Liver (tissue), 9 donors: Measurements from ENCODE around the gene OSCAR. TPM values are rescaled to one million over a fixed set of nuclear protein-coding genes. Genes with fewer than 3 reads are reported as not detected.

Source experiments
- DNase-seq: peaks from one replicate; pipeline ENCODE4 v3.0.0-alpha.2; 2017; ENCODE audit warnings: low spot score
- H3K27ac ChIP-seq, 2 donors: one replicate each; pipeline ENCODE4 v1.7.0; 2013; ENCODE audit warnings: inconsistent platforms in 2 of 2, low read length in 2 of 2, control low read depth in 1 of 2, low read depth in 1 of 2, mild to moderate bottlenecking in 1 of 2
- H3K27me3 ChIP-seq, 4 donors: one replicate each; pipeline versions ENCODE4 v1.6.1 to v1.7.0; 2013; ENCODE audit warnings: low read length in 3 of 4, inconsistent platforms in 1 of 4, mild to moderate bottlenecking in 1 of 4, moderate library complexity in 1 of 4; ENCODE audit not compliant: control insufficient read depth in 4 of 4, insufficient read depth in 4 of 4
- H3K36me3 ChIP-seq, 4 donors: one replicate each; pipeline versions ENCODE4 v1.6.1 to v1.7.0; 2013; ENCODE audit warnings: low read length in 3 of 4, mild to moderate bottlenecking in 3 of 4, low read depth in 1 of 4, moderate library complexity in 1 of 4; ENCODE audit not compliant: control insufficient read depth in 4 of 4, insufficient read depth in 3 of 4
- H3K4me1 ChIP-seq, 4 donors: one replicate each; pipeline versions ENCODE4 v1.6.1 to v1.7.0; 2013; ENCODE audit warnings: low read length in 3 of 4, mild to moderate bottlenecking in 3 of 4, moderate library complexity in 1 of 4; ENCODE audit not compliant: control insufficient read depth in 4 of 4, insufficient read depth in 4 of 4
- H3K4me3 ChIP-seq, 3 donors: one replicate each; pipeline versions ENCODE4 v1.6.1 to v1.7.0; 2013; ENCODE audit warnings: low read length in 3 of 3, control low read depth in 1 of 3, low read depth in 1 of 3, mild to moderate bottlenecking in 1 of 3
- H3K9ac ChIP-seq, 2 donors: one replicate each; pipeline ENCODE4 v1.7.0; 2013; ENCODE audit warnings: low read length in 2 of 2, mild to moderate bottlenecking in 2 of 2, moderate library complexity in 2 of 2, control low read depth in 1 of 2, low read depth in 1 of 2
- H3K9me3 ChIP-seq, 4 donors: one replicate each; pipeline versions ENCODE4 v1.6.1 to v1.7.0; 2013; ENCODE audit warnings: low read length in 3 of 4; ENCODE audit not compliant: control insufficient read depth in 4 of 4
- ATF3 ChIP-seq: IDR thresholded peaks from 2 replicates; pipeline ENCODE4 v1.6.1; 2016; ENCODE audit warnings: antibody characterized with exemption
- CTCF ChIP-seq: fragments of 150-350 bp; IDR thresholded peaks from 2 replicates; pipeline ENCODE4 v1.5.1; 2017; ENCODE audit warnings: improper control_type of control experiment, low read depth, low read length; ENCODE audit not compliant: missing input control
- EGR1 ChIP-seq, 2 donors: IDR thresholded peaks; 2 replicates each; pipeline ENCODE4 v1.6.1; 2016 to 2018; ENCODE audit warnings: antibody characterized with exemption in 2 of 2, low read depth in 2 of 2
- FOXA1 ChIP-seq: IDR thresholded peaks from 2 replicates; pipeline ENCODE4 v1.6.1; 2016; ENCODE audit warnings: antibody characterized with exemption
- FOXA2 ChIP-seq: IDR thresholded peaks from 2 replicates; pipeline ENCODE4 v1.6.1; 2016; ENCODE audit warnings: antibody characterized with exemption
- GABPA ChIP-seq, 2 donors: IDR thresholded peaks in 1 of 2; conservative IDR thresholded peaks in 1 of 2; 2 replicates each; pipeline ENCODE4 v1.6.1; 2016; ENCODE audit warnings: antibody characterized with exemption in 2 of 2, mild to moderate bottlenecking in 1 of 2, moderate library complexity in 1 of 2
- HNF4A ChIP-seq, 2 donors: conservative IDR thresholded peaks; 2 replicates each; pipeline ENCODE4 v1.6.1; 2016; ENCODE audit warnings: antibody characterized with exemption in 2 of 2, mild to moderate bottlenecking in 2 of 2
- HNF4G ChIP-seq: IDR thresholded peaks from 2 replicates; pipeline ENCODE4 v1.6.1; 2016; ENCODE audit warnings: antibody characterized with exemption
- JUND ChIP-seq, 2 donors: IDR thresholded peaks; 2 replicates each; pipeline ENCODE4 v1.6.1; 2016; ENCODE audit warnings: antibody characterized with exemption in 2 of 2
- MAX ChIP-seq: IDR thresholded peaks from 2 replicates; pipeline ENCODE4 v1.6.1; 2016; ENCODE audit warnings: antibody characterized with exemption
- NR2F2 ChIP-seq: IDR thresholded peaks from 2 replicates; pipeline ENCODE4 v1.6.1; 2016; ENCODE audit warnings: antibody characterized with exemption
- RAD21 ChIP-seq, 2 donors: IDR thresholded peaks; 2 replicates each; pipeline ENCODE4 v1.6.1; 2016; ENCODE audit warnings: antibody characterized with exemption in 2 of 2, mild to moderate bottlenecking in 2 of 2
- REST ChIP-seq: IDR thresholded peaks from 2 replicates; pipeline ENCODE4 v1.6.1; 2016; ENCODE audit warnings: antibody characterized with exemption, mild to moderate bottlenecking
- RXRA ChIP-seq, 2 donors: IDR thresholded peaks; 2 replicates each; pipeline ENCODE4 v1.6.1; 2017 to 2018; ENCODE audit warnings: antibody characterized with exemption in 2 of 2, mild to moderate bottlenecking in 1 of 2
- SP1 ChIP-seq: IDR thresholded peaks from 2 replicates; pipeline ENCODE4 v1.6.1; 2018; ENCODE audit warnings: antibody characterized with exemption, mild to moderate bottlenecking
- TAF1 ChIP-seq: conservative IDR thresholded peaks from 2 replicates; pipeline ENCODE4 v1.6.1; 2016; ENCODE audit warnings: antibody characterized with exemption, mild to moderate bottlenecking
- YY1 ChIP-seq: IDR thresholded peaks from 2 replicates; pipeline ENCODE4 v1.6.1; 2016; ENCODE audit warnings: antibody characterized with exemption, mild to moderate bottlenecking
- ZBTB33 ChIP-seq: IDR thresholded peaks from 2 replicates; pipeline ENCODE4 v1.6.1; 2016; ENCODE audit warnings: antibody characterized with exemption
- WGBS: extraction: QIAGEN DNeasy Blood & Tissue Kit; methylation state at CpG from one replicate; pipeline ENCODE4 v1.1.7; 2013; 5-methylcytosine and 5-hydroxymethylcytosine counted together
- polyA plus RNA-seq, 2 donors: library from polyadenylated mRNA; stranded (reverse) in 1 of 2; unstranded in 1 of 2; fragments of 200-250 nt in 1 of 2; fragments of >200 nt in 1 of 2; fragmentation: Nextera tagmentation in 1 of 2; extraction: Ambion mirVana in 1 of 2; gene quantifications; one replicate each; pipeline versions ENCODE4 v1.2.1 to v1.2.3, GENCODE V29; 2013 to 2015
- total RNA-seq, 2 donors: library from RNA; depleted of rRNA; stranded (reverse); fragments of >200 nt; gene quantifications; one replicate each; pipeline ENCODE4 v1.2.3, GENCODE V29; 2014
- donor health status: healthy.
- donor health status: healthy.
- donor health status: healthy.
- donor health status: healthy.
- donor health status: healthy.

Gene OSCAR
- total and polyA plus RNA-seq, 4 donors = 0.60 to 2.0 (median 0.83) TPM

GRCh38 chr19:54108496-54108895 is 7.9 kb upstream of the OSCAR start (continued):
- TF ChIP-seq MAX = no peak
- TF ChIP-seq RXRA (IDR thresholded peaks at IDR 0.05) = no peak
- no peak for TF ChIP-seq JUND (IDR thresholded peaks at IDR 0.05)
- no peak for TF ChIP-seq ATF3
- TF ChIP-seq TAF1 = no peak
- TF ChIP-seq FOXA1 = no peak
- no peak for TF ChIP-seq HNF4A (conservative IDR thresholded peaks at IDR 0.05)

- Histone ChIP-seq H3K27me3 (no peaks in the 10 kb centered on the region), H3K9ac (no peak overlapping the region), H3K9me3 (no peaks in the 10 kb centered on the region), H3K36me3 (peaks cover 14 to 47% (median 18%) of the 10 kb centered on the region in 4 donors), H3K27ac (no peak overlapping the region), H3K4me3 (no peak overlapping the region), H3K4me1 (peaks cover 0 to 18% (median 6%) of the 10 kb centered on the region in 4 donors)
- no peak for DNase-seq
- TF ChIP-seq ZBTB33 (no peak), GABPA (IDR thresholded peaks at IDR 0.05 in 1 of 2, conservative IDR thresholded peaks at IDR 0.05 in 1 of 2) (no peak), EGR1 (IDR thresholded peaks at IDR 0.05; ENCODE audit: low read depth in 2 of 2) (no peak), MAX (no peak), FOXA1 (no peak), NR2F2 (no peak), SP1 (no peak), JUND (IDR thresholded peaks at IDR 0.05) (no peak), HNF4A (conservative IDR thresholded peaks at IDR 0.05) (no peak), RAD21 (IDR thresholded peaks at IDR 0.05) (no peak), ATF3 (no peak), FOXA2 (no peak), TAF1 (no peak), YY1 (no peak), CTCF (no peak), REST (no peak), HNF4G (no peak), RXRA (IDR thresholded peaks at IDR 0.05) (no peak)
- 87% methylated on average over 21 of the region's 21 CpGs for WGBS
Observed at GRCh38 chr19:54107876-54108490, 7.4 kb upstream of the OSCAR start.
